ENCODE data around the gene PRKCA. TPM values are rescaled to one million over a fixed set of nuclear protein-coding genes. Genes with fewer than 3 reads are reported as not detected.

PRKCA gene
- total and polyA plus RNA-seq, 9 of the 15 experiments (the other 6 are each of a cell fraction or from before 2014, with no cell fraction given): 3.2 to 33.0 (median 17.8) TPM

GRCh38 chr17:66343531-66344078, 41.2 kb downstream of the PRKCA start (continued):
- TF ChIP-seq PKNOX1 (IDR thresholded peaks at IDR 0.05): peak; percentile 94
- TF ChIP-seq CEBPB (tag; IDR thresholded peaks at IDR 0.05): peak; percentile 99
- TF ChIP-seq ATF7 (IDR thresholded peaks at IDR 0.05): peak; percentile 73
- TF ChIP-seq RNF2 (IDR thresholded peaks at IDR 0.05): peak; percentile 75
- no peak for TF ChIP-seq IRF1 (CRISPR knock-in tag; IDR thresholded peaks at IDR 0.05; ENCODE audit: borderline replicate concordance)
- TF ChIP-seq KAT2B (IDR thresholded peaks at IDR 0.05; ENCODE audit: low read depth, low read length): no peak
- TF ChIP-seq CXXC5 (CRISPR knock-in tag; IDR thresholded peaks at IDR 0.05): peak; percentile 19; the same call in 1 of the 2 replicates
- TF ChIP-seq TAL1 (IDR thresholded peaks at IDR 0.05): peak; percentile 78
- TF ChIP-seq BRD4 (IDR thresholded peaks at IDR 0.05): no peak
- TF ChIP-seq SRSF7 (optimal IDR thresholded peaks at IDR 0.05; ENCODE audit: low read depth, low read length): no peak
- TF ChIP-seq NCOA4 (IDR thresholded peaks at IDR 0.05; ENCODE audit: partially characterized antibody): no peak
- peak; percentile 95 for TF ChIP-seq MITF (IDR thresholded peaks at IDR 0.05)
- peak; percentile 38 for TF ChIP-seq BRD9 (IDR thresholded peaks at IDR 0.05; ENCODE audit: low read depth, partially characterized antibody)
- no peak for TF ChIP-seq IFI16 (CRISPR knock-in tag; IDR thresholded peaks at IDR 0.05)
- TF ChIP-seq MBD1 (CRISPR knock-in tag; IDR thresholded peaks at IDR 0.05): no peak
- 0 out of 2 replicates have a peak, but pooled peaks have one; percentile 31 for TF ChIP-seq GMEB1 (CRISPR knock-in tag; IDR thresholded peaks at IDR 0.05)
- TF ChIP-seq POLR2H (tag; IDR thresholded peaks at IDR 0.05; ENCODE audit: low read depth): no peak
- no peak for TF ChIP-seq TAF15 (IDR thresholded peaks at IDR 0.05; ENCODE audit: low read depth, low read length)
- TF ChIP-seq ZBTB43 (CRISPR knock-in tag; IDR thresholded peaks at IDR 0.05): no peak
- no peak for TF ChIP-seq SUPT5H (IDR thresholded peaks at IDR 0.05)

Data from K562 (cell line).